Measurements from ENCODE around the gene SOX18. TPM values are rescaled to one million over a fixed set of nuclear protein-coding genes. Genes with fewer than 3 reads are reported as not detected.
A peak's percentile ranks its signal among the peaks of the same experiment; 100 is the strongest.

SOX18 gene
- total RNA-seq, 3 donors from 2014 or later: 0.13 to 0.24 (median 0.24) TPM

GRCh38 chr20:64055893-64056638 is 6.6 kb upstream of the SOX18 start:
- H3K4me3 Mint-ChIP-seq: no peak overlapping the region

DNA sequence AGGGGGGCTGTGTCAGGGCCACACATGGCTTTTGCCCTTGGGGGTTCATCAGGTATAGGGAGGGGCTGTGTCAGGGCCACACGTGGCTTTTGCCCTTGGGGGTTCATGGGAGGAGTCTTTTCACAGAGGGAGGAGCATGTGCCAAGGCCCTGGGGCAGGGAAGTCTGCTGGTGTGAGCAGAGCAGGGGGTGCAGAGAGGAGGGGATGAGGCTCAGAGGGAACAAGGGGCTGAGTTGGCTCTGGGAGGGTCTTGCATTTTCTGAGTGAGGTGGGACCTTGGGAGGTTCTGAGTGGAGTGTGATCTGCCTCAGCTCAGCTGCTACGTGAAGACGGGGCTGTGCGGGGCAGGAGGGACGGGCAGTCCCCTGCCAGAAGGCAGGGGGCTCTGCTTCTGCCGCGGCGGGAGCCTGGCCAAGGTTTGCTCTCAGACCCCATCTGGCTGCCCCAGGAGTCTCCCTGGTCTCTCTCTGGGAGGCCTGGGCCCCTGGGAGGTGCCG is 6.0 kb upstream of the SOX18 start:
- no peak overlapping the region for H3K4me3 Mint-ChIP-seq

More at GRCh38 chr20:64055893-64056638, 6.6 kb upstream of the SOX18 start:
- ATAC-seq (no peak), DNase-seq (no peak)
- Mint-ChIP-seq H3K36me3 (ENCODE audit: insufficient read depth) (no peaks in the 10 kb centered on the region), H3K27me3 (ENCODE audit: low read depth) (peaks cover 26% of the 10 kb centered on the region), H3K4me1 (ENCODE audit: low read depth) (peaks cover 12% of the 10 kb centered on the region), H3K9me3 (no peaks in the 10 kb centered on the region)

DNA sequence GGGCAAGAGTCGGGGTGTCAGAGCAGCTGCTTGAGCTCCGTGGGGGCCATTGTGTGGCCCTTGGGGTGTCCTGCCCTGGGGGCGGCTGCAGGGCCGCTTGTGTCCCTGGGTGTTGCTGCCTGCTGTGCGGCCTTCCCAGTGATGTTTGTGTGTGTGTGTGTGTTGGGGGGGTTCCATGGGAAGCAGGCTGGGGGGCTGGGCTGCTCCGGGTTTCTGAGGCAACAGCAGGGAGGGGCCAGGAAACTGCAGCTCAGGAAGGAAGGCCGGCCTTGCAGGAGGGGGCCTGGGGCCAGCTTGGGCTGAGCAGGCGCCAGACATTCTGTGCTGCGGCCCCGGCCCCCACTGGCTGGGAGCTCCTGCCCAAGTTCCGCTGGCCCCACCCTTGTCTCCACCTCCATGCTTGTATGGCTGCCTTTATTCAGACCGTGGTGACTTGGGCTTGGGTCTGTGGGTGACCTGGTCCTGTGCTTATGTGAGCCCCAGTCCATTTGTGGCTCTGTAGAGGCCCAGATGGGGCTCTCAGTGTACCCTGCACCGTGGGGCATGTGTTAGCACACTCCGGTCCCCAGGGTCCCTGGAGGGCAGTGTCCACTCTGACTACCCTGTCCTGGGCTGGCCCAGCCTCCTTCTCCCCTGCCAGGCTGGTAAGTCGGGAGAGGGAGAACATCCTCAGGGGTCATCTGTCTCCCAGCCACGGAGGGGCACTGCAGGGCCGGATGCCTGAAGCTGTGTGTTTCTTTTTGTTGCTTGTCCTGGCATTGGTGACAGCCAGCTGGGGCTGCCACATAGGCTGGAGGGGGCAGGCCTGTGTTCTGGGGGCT is 4.6 kb upstream of the SOX18 start:
- ATAC-seq (no peak), DNase-seq (no peak)
- no peaks in the 10 kb centered on the region for H3K36me3 Mint-ChIP-seq (ENCODE audit: insufficient read depth)
- peaks cover 15% of the 10 kb centered on the region for H3K4me1 Mint-ChIP-seq (ENCODE audit: low read depth)
- peaks cover 37% of the 10 kb centered on the region for H3K27me3 Mint-ChIP-seq (ENCODE audit: low read depth)
- H3K9me3 Mint-ChIP-seq: no peaks in the 10 kb centered on the region
- no peak overlapping the region for H3K4me3 Mint-ChIP-seq

More for the DNA sequence above, 6.0 kb upstream of the SOX18 start:
- H3K4me1 Mint-ChIP-seq (ENCODE audit: low read depth): peaks cover 12% of the 10 kb centered on the region
- ATAC-seq (no peak), DNase-seq (no peak)
- no peaks in the 10 kb centered on the region for H3K36me3 Mint-ChIP-seq (ENCODE audit: insufficient read depth)
- H3K27me3 Mint-ChIP-seq (ENCODE audit: low read depth): peaks cover 32% of the 10 kb centered on the region
- H3K9me3 Mint-ChIP-seq: no peaks in the 10 kb centered on the region

DNA sequence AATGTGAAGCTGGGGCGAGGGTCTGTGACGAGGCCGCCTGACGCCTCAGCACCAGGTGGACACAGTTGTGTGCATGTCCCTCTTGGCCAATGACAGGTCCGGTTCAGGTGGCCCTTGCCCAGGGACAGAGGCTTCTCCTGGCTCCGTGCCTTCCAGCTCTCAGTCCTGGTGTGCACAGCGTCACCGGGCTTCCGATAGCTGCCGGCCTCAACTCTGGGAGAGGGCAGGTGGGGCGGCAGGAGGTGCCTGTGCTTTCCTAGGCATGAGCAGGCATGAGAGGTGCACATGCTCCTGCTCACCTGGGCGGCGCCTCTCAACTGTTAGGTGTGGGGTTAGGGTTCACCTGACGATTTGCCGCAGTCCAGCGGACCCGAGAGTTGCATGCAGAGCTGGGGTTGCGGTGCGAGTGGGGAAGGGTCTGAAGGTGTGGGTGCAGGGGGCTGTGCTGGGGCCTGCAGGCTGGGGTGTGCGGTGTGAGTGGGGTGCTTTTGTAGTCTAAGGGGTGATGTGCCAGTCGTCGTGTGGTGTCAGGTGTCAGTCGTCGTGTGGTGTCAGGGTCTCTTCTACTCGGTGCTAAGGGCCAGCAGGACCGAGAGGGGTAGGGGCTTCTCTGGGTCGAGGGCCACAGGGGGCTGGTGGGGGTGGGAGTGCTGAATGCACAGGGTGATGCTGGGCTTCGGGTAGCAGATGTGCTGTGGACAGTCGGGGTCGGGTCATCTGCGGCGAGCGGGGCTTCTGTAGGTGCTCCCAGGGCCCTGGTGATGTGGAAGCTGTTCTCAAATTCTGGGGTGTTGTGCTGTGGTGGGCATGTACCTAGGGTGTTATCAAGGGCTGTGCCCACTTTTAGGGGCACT is 3.8 kb upstream of the SOX18 start:
- H3K9me3 Mint-ChIP-seq: no peaks in the 10 kb centered on the region
- no peak for DNase-seq
- H3K36me3 Mint-ChIP-seq (ENCODE audit: insufficient read depth): no peaks in the 10 kb centered on the region
- ATAC-seq: no peak
- peaks cover 13% of the 10 kb centered on the region for H3K4me1 Mint-ChIP-seq (ENCODE audit: low read depth)
- no peak overlapping the region for H3K4me3 Mint-ChIP-seq
- peaks cover 39% of the 10 kb centered on the region for H3K27me3 Mint-ChIP-seq (ENCODE audit: low read depth)

DNA sequence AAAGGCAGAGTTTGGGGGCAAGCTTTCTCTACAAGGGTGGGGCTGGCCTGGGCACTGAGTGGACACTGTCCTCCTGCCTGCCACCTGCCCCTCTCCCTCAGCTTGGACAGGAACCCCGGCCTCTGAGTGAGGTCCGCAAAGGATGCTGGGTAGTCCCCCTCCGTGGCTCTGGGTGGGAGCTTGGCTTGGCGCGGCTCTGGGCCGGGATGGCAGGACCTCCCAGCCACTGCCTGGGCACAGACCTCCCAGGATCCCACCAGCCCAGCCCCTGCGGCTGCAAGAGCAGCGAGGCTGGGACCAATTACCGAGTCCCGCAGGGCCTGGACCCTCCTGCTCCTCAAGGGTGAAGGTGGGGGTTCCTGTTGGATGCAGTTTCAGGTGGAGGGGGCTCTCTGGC is 2.9 kb upstream of the SOX18 start:
- Mint-ChIP-seq H3K4me1 (ENCODE audit: low read depth) (peaks cover 5% of the 10 kb centered on the region), H3K27me3 (ENCODE audit: low read depth) (peaks cover 42% of the 10 kb centered on the region), H3K4me3 (no peak overlapping the region), H3K9me3 (no peaks in the 10 kb centered on the region), H3K36me3 (ENCODE audit: insufficient read depth) (no peaks in the 10 kb centered on the region)
- DNase-seq: no peak
- ATAC-seq: no peak

GRCh38 chr20:64051561-64052325 is 2.3 kb upstream of the SOX18 start:
- H3K4me1 Mint-ChIP-seq (ENCODE audit: low read depth): peaks cover 3% of the 10 kb centered on the region
- H3K4me3 Mint-ChIP-seq: no peak overlapping the region
- peaks cover 48% of the 10 kb centered on the region for H3K27me3 Mint-ChIP-seq (ENCODE audit: low read depth)
- H3K9me3 Mint-ChIP-seq: no peaks in the 10 kb centered on the region
- ATAC-seq (no peak), DNase-seq (no peak)
- no peaks in the 10 kb centered on the region for H3K36me3 Mint-ChIP-seq (ENCODE audit: insufficient read depth)

- ATAC-seq: no peak
- no peaks in the 10 kb centered on the region for H3K9me3 Mint-ChIP-seq
- peaks cover 7% of the 10 kb centered on the region for H3K4me1 Mint-ChIP-seq (ENCODE audit: low read depth)
- H3K4me3 Mint-ChIP-seq: no peak overlapping the region
- no peak for DNase-seq
- H3K36me3 Mint-ChIP-seq (ENCODE audit: insufficient read depth): no peaks in the 10 kb centered on the region
- H3K27me3 Mint-ChIP-seq (ENCODE audit: low read depth): peaks cover 55% of the 10 kb centered on the region
Observed at GRCh38 chr20:64051033-64051452, 1.6 kb upstream of the SOX18 start.

DNA sequence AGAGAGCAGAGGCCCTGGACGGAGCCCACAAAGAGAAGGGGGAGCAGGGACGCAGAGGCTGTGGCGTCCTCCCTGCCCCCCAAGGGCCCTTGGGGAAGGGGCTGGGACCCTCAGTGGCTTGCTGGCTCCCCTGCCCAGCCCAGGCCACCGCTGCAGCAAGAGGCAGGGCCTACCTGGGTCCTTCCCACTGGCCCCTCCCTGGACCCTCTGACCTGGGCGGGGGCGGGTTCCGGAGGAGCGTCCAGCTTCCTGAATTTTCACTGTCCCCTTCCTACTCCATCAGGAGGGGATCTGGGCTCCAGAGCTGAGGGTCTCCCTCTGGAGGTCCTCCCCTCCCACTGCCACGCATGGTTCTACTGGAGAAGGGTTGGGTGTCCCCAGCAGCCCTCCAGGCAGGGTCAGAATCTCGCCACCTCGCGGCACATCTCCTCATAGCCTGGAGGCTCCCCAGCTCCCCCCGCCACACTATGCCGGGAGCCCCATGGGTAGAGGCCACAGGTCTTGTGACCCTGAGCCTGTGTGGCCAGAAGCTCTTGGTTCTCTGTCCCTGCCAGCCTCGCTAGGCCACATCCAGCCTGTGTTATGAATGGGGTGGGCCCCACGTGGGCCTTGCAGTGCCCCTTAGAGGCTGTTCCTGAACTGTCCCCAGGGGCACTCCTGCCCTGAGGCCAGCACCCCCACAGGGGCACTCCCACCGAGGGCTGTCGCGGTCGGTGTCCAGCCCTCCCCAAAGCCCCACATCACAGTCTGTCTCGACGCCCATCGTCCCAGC is 1.0 kb upstream of the SOX18 start:
- no peak for DNase-seq
- Mint-ChIP-seq H3K9me3 (no peaks in the 10 kb centered on the region), H3K4me3 (no peak overlapping the region), H3K4me1 (ENCODE audit: low read depth) (peaks cover 10% of the 10 kb centered on the region), H3K36me3 (ENCODE audit: insufficient read depth) (no peaks in the 10 kb centered on the region), H3K27me3 (ENCODE audit: low read depth) (peaks cover 57% of the 10 kb centered on the region)
- no peak for ATAC-seq

DNA sequence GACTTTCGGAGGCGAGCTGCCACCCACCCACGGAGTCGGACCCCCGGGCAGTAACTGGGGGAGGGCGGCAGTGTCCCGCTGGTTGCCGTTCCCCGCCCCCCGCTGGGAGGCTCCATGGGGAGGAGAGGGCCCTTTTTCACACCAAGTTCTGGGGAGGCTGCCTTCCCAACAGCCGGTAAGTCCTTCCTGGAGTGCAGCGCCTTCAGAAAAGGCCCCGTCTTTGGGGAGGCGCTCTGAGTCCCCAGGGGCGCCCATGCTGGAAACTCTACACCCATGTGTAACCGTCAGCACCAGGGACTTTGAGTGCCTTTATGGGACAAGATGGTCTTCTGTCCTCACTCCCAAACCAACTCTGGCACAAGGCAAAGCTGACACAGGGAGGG is 430 bp upstream of the SOX18 start:
- ATAC-seq (no peak), DNase-seq (no peak)
- Mint-ChIP-seq H3K4me3 (peak overlapping the region; percentile 24), H3K36me3 (ENCODE audit: insufficient read depth) (no peaks in the 10 kb centered on the region), H3K27me3 (ENCODE audit: low read depth) (peaks cover 55% of the 10 kb centered on the region), H3K4me1 (ENCODE audit: low read depth) (peaks cover 10% of the 10 kb centered on the region), H3K9me3 (no peaks in the 10 kb centered on the region)

- ATAC-seq (peak; percentile 7 to 26), DNase-seq (no peak)
- Mint-ChIP-seq H3K27me3 (ENCODE audit: low read depth) (peaks cover 47% of the 10 kb centered on the region), H3K36me3 (ENCODE audit: insufficient read depth) (no peaks in the 10 kb centered on the region), H3K4me1 (ENCODE audit: low read depth) (peaks cover 15% of the 10 kb centered on the region), H3K9me3 (no peaks in the 10 kb centered on the region), H3K4me3 (no peak overlapping the region)
Observed at GRCh38 chr20:64048402-64049044, 916 bp downstream of the SOX18 start.

GRCh38 chr20:64047968-64048401 is 1.5 kb downstream of the SOX18 start:
- H3K9me3 Mint-ChIP-seq: no peaks in the 10 kb centered on the region
- peaks cover 16% of the 10 kb centered on the region for H3K4me1 Mint-ChIP-seq (ENCODE audit: low read depth)
- DNase-seq (no peak), ATAC-seq (no peak)
- no peaks in the 10 kb centered on the region for H3K36me3 Mint-ChIP-seq (ENCODE audit: insufficient read depth)
- H3K27me3 Mint-ChIP-seq (ENCODE audit: low read depth): peaks cover 42% of the 10 kb centered on the region
- no peak overlapping the region for H3K4me3 Mint-ChIP-seq

GRCh38 chr20:64047046-64047389 is 2.4 kb downstream of the SOX18 start:
- Mint-ChIP-seq H3K27me3 (ENCODE audit: low read depth) (peaks cover 39% of the 10 kb centered on the region), H3K4me1 (ENCODE audit: low read depth) (peaks cover 18% of the 10 kb centered on the region), H3K9me3 (no peaks in the 10 kb centered on the region), H3K36me3 (ENCODE audit: insufficient read depth) (no peaks in the 10 kb centered on the region), H3K4me3 (no peak overlapping the region)
- no peak for ATAC-seq
- DNase-seq: no peak

Measured in activated T-cell treated with anti-CD3 and anti-CD28 coated beads, Interleukin-2, amount 50 U/mL, for 4 hours (primary cell).